Measurements from ENCODE around the gene FAM118B.
"Not testable (repeated sequence)": the region's sequence is repeated elsewhere in the genome, so short reads cannot be mapped to it uniquely, and the experiment has no call there.

The FAM118B gene

DNA sequence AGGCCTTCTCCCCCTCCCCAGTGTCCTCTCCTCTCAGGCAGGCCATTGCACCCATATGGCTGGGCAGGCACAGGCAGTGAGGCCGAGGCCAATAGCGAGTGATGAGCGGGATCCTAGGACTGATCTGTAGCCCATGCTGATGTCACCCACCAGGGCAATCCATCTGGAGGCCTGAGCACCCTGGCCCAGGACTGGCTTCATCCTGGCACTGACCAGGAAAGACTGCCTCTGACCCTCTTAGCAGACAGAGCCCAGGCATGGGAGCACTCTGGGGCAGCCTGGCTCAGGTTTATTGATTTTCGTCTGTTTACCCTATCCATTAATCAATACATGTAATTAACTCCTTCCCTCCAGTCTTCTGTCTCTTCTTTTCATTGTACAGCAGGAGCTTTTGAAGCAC is 66.2 kb downstream of the FAM118B start:
- DNase-seq, result no peak

DNA sequence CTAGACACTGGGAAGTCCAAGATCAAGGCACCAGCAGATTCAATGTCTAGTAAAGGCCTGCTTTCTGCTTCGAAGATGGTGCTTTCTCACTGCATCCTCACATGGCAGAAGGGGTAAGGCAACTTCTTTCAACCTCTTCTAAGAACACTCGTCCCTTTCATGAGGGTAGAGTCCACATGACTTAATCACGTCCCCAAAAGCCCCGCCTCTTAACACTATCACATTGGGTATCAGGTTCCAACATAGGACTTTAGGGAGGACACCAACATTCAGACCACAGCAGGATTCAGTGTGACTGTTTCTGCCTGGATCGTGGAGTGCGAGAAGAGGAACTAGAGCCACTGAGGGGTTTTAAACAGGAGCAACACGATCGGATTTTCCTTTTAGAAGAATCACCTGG is 67.6 kb downstream of the FAM118B start:
- no peak for DNase-seq

DNA sequence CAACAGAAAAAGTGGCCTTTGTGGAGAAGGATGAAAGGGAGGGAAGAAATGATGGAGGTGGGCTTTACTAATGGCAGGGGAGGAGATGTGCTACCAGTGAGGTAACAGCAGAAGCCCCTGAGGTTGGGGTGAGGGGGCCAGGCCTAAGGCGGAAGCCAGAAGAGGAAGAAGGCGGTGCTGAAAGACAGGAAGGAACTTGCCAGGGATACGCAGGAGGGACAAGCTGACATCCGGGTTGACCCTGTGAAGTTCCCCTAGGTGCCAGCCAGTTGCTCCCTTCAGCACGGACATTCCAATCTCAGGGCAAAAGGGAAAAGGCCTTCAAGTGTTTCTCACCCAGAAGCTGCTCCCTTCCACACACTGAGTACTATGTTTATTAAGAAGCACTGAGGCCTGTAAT is 69.0 kb downstream of the FAM118B start:
- DNase-seq, result no peak

DNA sequence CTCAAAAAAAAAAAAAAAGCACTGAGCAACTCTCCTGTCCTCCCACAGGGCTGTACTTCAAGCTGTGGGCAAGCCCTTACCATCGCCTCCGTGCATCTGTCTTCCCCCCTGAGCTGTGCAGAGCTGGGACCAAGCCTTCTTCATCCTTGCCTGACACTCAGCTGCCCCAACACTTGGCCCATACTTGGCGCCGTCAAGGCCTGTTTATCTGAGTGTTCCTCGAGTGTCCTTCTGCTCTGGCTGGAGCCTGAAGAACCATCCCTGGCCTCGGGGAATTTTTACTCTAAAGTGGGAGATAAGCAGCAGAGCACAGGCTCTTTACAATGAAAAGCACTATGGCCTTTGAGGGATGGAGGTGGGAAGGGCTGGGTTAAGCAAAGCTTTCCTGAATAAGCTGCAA is 69.7 kb downstream of the FAM118B start:
- peak in 1 of 3 experiments; percentile 72 for DNase-seq

DNA sequence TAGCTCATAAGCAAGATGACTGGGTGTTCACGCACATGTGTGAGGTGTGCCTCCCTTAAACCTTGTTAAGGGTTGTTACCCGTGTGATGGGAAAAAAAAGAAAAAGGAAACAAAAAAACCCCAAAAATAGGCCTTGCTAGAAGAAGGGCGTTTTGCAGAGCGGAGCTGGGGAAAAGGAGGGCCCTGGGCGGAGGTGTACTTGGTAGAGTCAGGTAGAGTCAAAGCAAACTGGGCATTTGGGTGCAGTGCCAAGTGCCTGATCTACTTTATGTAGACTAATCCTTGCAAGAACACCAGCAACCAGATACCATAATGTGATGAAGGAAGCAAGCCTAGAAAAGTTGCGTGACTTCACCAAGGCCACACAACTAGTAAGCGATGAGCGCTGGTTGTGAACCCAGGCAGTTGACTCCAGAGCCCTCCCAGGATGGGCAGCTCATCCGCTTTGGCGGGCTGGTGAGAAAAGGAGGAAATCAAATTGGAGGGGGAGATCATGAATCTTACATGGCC is 70.1 kb downstream of the FAM118B start:
- no peak for DNase-seq

DNA sequence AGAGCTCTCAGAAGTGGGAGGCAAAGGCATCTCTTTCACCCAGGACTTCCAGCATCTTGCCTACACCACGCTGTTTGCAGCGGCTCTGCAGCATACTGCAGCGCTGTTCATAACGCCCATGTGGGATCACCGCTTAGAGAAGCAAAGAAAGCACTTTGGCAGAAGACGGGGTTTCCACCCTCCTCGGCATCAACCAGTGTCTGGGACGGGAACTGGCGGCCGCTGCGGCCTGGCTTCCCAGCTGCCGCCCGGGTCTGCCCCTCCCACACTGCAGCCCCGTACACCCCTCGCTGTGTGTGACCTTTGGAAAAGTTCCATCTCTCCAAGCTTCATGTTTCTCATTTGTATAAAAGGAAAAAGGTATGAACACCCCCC is 70.8 kb downstream of the FAM118B start:
- peak; percentile 26 to 86 (median 83) for DNase-seq

DNA sequence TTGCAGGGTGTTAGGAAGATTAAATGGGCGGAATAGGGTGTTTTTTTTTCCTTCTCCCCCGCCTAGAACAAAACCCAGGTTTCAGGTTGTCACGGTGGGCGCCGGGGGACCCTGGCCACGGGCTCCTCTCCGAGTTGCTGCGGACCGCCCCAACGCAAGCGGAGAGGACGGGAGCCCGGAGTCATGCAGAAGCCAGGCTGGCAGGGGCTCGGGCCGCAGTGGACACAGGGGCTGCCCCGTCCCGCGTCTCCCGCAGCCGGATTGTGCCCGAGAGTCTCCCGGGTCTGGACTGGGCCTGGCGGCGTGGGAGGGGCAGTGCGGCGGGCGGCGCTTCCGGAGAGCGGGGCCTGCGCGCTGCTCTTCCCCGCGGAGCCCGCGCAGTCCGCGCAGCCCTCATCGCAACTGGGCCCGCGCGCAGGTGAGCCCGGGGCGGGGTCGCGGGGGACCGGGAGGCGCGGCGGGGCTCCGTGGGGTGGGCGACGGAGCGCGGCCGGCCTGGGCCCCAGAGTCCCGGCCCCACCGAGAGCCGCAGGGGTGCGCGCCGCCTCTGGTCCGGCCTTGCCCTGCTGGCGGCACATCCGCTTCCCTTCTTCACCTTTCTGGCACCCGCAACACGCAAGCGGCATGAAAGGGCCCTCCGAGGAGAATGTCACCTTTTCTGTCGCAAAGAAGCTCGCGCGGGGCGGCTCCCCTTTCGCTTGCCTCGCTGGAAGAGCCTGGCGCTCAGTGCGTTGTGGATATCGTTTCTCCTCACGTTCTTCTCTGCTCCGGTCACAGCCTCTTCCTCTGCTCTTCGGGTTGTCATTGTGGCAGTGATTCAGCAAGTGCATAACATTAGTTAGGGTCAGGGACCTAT is 71.4 kb downstream of the FAM118B start, which contains the start of gene TIRAP:
TSS of gene TIRAP (plus strand) at position 358 of the 856 bp plus-strand sequence. CDS start 7,802 bp downstream, outside the sequence.
- peak; percentile 32 to 91 (median 86) for DNase-seq

DNA sequence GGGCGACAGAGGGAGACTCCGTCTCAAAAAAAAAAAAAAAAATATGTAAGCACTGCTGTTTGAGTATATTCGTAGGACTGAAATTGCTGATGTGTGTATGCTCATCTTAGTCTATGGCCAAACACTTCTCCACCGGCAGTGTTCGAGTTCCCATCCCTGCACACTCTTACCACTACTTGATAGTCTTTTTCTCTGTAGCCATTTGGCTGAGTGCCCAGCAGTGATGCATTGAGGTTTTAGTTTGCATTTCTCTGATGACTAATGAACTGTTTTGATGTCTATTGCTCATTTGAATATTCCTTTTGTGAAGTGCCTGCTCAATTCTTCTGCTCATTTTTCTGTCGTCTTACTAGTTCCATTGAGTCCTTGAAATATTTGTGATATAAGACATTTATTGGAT is 73.2 kb downstream of the FAM118B start:
- peak; percentile 30 to 72 (median 64) for DNase-seq

DNA sequence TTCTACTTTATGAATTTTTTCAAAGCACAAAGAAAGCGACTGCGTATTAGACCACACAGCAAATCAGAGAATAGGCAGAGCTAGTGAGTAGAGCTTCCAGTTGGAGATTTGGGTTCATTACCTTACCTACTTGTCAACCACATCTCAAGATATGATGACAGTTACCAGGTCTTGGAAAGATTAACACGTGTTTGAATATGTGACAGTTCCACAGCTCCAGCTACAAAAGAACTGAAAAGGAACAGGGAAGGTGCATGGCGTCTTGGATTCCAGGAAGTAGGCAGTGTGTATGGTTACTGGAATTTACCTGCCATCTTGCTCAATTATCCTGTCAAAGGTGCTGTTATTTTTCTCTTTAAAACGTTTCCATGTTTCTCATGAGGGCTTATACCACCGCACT is 76.7 kb downstream of the FAM118B start:
- no peak for DNase-seq

DNA sequence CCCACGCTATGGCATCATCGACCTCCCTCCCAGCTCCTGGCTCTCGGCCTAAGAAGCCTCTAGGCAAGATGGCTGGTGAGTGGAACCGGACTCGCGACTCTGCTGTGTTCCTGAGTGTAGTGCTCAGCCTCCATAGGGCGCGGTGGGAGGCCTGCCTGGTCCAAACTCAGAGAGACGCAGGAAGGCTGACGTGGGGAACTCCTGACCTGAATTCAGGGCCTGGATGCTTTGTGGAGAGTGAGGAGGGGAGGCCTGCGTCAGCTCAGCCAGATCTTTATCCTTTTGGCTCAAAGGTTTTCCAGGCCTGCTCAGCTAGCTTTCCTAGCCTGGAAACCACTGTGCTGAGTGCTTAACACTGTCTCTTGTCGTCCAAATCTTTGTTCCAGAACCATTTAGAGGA is 79.3 kb downstream of the FAM118B start:
- no peak for DNase-seq

DNA sequence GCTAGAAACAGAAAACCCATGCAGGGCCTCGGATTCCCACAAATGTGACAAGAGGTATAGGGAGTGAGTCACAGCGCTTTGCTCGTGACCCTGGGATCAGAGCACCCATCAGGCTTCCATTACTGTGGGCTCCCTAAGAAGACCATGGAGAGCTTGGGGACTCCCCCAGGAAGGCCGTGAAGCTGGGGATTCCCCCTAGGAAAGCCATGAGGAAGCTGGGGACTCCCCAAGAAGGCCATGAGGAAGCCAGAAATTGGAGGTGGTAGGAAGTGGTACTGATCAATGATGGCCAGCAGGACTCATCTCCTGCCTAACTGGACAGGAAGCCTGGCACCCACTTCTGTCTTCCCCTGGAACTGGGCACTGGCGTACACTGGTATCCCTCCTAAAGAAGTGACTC is 82.1 kb downstream of the FAM118B start:
- DNase-seq, result no peak

DNA sequence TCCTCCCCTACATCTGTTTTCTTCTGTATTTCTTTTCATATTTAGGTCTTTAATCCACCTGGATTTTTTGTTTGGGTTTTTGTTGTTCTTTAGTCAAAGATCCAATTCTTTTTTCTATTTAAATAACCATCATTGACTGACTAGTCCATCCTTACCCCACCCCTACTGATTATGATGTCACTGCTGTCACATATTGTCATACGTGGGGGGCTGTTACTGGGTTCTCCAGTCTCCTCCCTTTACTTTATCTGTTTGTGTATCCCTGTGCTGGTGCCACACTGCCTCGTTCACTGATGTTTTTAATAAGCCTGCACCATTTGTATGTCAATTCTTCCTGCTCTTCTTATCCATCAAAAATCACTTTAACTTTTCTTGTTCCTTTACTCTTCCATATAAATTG is 85.4 kb downstream of the FAM118B start:
- DNase-seq, result no peak

DNA sequence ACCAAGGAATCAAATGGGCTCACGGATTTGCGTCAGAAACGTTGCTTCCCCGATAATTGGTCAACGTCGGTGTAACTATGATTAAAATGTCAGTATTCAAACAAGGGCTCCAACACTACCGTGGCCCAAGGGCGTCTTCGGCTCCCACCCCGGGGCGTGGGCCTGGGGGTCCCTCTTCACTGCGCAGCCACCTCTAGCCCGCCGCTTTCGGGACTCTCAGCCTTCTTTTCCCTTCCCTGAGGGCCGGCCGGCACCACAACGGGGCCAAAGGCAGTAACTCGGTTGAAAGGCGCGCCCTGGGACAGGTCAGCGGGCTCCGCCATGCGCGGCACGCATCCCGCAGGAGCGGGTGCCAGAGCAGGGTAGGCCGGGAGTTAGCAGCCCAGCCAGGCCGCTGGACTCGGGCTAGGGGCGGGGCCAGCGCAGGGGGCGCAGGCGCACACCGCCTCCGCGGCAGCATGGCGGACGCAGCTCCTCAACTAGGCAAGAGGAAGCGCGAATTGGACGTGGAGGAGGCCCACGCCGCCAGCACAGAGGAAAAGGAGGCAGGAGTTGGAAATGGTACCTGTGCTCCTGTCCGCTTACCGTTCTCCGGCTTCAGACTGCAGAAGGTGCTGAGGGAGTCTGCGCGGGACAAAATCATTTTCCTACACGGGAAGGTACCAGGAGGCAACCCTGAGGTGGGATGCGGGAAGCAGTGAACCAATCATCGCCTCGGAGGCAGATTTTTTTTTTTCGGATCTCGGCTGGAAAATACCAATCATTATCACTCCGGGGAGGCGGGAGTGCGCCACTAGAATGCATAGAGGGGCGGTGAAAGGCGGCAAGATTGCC is 92.3 kb downstream of the FAM118B start, which contains the start of gene DCPS:
TSS of gene DCPS (plus strand) at position 438 of the 834 bp plus-strand sequence. CDS start at position 459, 21 bp downstream.
- peak; percentile 86 to 99 (median 99) for DNase-seq

DNA sequence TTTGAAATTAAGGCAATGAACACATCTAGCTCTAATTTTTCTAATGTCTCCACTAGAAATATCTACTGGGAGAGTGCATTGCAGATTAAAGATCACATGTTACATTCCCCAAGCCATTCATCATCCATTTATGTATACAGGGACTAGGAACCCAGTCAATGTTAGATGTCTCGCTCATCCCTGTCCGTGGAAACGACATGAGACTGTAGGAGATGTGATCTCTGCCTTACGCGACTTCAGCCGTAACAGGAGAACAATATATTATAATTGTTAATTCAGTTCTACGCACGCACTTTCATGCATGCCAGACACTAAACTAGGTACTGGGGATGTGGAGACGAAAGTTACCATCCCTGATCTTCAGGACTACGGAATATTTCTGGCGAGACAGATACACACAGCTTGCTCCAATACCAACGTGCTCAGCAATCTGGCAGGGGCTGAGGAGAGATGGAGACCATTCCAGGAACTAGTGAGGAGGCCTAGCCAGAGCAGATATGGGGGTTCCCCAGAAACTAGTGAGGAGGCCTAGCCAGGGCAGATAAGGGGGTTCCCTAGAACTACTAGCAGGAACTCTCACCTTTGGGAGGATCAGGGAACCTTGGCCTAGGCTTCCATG is 93.0 kb downstream of the FAM118B start:
- DNase-seq, result peak in 1 of 3 experiments; percentile 67

DNA sequence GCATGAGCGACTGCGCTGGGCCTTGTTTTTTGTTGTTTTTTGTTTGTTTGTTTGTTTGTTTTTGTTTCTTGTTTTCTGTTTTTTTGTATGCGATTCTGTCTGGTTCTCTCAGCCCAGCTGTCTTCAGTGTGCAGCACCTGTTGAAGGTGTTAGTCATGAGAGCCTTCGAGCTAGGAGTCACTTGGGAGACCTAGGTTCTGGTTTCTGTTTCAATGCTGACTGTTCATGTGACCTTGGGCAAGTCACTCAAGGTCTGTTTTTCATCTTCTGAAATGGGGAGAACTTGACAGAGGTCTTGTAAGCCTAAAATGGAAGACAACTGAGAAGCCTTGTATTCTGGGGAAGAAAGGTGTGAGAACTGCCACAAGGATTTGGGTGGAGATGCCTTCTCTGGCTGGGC is 94.1 kb downstream of the FAM118B start:
- DNase-seq, result no peak

DNA sequence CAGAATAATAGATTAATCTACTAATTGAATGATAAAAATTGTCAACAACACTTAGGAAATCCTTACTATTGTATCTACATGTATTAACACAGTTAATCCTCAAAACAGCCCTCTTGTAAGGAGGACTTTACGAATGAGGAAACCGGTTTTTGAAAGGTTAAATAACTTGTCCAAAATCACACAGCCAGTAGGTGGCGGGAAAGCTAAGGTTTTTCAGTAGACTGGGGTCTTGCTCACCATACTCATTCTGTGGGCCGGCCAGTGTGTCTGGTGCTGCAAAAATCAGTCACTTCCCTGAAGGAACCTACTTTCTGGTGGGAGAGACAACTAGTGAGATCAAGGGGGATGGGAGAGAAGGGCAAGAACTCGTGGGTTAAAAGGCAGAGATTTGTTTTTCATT is 96.1 kb downstream of the FAM118B start:
- DNase-seq, result peak in 2 of 3 experiments; percentile 18 to 52

DNA sequence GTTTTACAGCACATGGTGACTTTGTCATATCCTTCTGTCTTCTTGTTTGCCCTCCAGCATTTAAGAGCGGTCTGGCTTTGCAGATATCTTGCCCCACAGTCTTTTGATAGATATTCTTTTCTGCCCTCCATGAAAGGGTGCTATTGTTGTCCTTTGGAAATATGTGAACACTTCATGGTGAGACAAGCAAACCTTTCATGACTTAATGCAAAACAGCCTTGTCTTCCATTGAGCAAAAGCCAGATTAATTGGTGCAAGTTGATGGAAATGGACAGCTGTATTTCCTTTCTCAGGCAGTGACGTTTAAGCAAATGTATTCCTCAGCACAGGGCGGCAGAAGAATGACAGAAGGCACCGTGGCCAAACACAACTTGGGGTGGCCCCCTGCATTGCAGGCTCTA is 96.7 kb downstream of the FAM118B start:
- DNase-seq, result no peak

DNA sequence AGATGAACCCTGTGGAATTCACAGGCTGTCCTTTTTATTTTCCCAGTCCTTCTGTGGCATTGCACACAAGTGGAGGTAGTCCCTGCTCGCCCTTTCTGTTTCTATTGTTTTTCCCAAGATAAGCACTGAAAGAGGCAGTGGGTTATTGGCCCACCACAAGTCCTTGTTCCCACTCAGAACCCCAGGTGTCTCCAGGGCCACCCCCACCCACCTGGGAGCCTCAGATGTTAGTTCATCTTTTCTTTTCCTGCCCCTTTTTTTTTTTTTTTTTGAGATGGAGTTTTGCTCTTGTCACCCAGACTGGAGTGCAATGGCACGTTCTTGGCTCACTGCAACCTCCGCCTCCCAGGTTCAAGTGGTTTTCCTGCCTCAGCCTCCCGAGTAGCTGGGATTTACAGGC is 97.2 kb downstream of the FAM118B start:
- not testable (repeated sequence) for DNase-seq

DNA sequence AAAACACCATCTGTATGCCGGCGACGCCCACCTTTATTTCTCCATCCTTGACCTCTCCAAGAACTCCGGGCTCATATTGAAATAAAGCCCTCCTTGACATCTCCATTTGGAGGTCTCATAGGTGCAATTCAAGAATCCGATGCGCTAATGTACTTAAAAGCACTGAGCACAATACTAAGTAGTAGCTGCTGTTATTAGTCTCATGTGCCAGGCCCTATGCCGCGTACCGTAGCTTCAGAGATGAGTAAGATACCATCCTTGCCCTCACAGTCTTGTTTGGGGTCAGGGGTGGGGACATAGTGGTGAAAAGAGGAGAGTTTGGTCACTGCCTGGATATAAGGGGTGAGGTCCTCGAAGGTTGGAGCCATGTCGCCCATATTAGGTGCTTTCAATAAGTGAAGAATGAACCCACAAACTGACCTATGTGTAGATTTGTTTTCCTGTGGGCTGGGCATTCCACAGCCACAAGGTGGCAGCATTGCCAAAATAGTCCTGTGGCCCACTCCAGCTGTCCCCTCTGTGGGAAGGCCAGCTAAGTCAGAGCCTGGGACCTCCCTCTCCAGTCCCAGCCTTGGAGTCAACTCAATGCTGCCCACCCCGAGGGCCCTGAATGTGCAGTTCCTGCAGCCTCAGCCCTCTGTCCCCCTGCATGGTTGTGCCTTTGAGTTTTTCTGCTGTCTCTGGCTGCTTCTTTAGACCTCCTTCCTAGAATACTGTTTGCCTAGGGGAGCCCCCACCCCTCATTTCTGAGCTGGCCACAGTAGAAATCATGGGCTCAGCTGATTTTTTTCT is 98.8 kb downstream of the FAM118B start:
- peak; percentile 54 to 81 (median 63) for DNase-seq

DNA sequence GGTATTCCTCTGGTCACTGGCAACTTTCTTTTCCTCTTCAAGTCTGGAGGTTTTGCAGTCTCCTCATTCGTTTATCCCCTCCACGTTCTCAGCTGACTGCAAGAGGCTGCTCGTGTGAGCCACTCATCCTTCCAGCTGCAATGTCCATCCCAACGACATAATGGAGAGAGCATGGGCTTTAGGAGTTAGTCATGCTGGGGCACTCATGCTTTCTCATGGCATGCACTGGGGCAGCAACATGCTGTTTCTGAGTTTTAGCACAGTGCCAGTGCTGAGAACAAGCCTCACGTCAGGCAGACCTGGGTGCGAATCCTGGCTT is 99.4 kb downstream of the FAM118B start:
- no peak for DNase-seq

DNA sequence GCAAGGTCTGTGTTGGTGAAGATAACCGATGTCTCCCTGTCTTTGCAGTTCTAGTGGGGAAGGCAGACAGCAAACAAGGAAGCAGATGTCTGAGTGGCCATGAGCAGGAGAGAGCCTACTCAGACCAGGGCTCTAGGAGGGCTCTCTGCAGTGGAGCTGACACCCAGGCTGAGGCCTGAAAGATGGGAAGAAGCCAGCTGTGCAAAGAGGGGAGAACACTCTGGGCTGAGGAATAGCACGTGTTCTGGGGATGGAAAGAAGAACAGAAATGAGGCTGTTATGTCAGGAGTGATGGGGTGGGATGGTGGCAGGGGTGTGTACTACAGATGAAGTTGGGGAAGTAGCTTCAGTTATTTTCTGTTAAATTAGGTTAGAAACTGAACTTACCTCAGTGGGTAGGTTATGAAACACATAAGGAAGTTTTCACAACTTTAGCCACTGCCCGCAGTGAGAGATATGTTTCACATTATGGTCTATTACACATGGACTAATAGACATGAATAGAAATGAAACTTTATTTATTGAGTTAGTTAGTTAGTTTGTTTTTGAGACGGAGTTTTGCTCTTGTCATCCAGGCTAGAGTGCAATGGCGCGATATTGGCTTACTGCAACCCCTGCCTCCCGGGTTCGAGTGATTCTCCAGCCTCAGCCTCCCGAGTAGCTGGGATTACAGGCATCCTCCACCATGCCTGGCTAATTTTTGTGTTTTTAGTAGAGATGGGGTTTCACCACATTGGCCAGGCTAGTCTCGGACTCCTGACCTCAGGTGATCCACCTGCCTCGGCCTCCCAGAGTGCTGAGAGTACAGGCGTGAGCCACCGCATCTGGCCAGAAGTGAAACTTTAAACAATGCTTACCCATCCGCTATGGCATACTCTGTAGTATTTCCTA is 100.1 kb downstream of the FAM118B start:
- no peak for DNase-seq

Data from NCI-H1417 (cell line).